ENCODE results near the gene FAM234B.

- no peak for TF ChIP-seq ZNF384 (IDR thresholded peaks at IDR 0.05)
- no peak for TF ChIP-seq ELF4 (IDR thresholded peaks at IDR 0.05)
- TF ChIP-seq FOXK2 (IDR thresholded peaks at IDR 0.05): no peak
- no peak for TF ChIP-seq SP1 (IDR thresholded peaks at IDR 0.05)
- no peak for TF ChIP-seq NFRKB (IDR thresholded peaks at IDR 0.05)
- no peak for TF ChIP-seq BHLHE40 (IDR thresholded peaks at IDR 0.05; ENCODE audit: borderline replicate concordance)
- no peak for TF ChIP-seq CTBP1 (IDR thresholded peaks at IDR 0.05; ENCODE audit: borderline replicate concordance)
- TF ChIP-seq TARDBP (IDR thresholded peaks at IDR 0.05): no peak
- no peak for TF ChIP-seq ARNT (IDR thresholded peaks at IDR 0.05)
- TF ChIP-seq FOXM1 (IDR thresholded peaks at IDR 0.05; ENCODE audit: borderline replicate concordance): no peak
- TF ChIP-seq FOXA1 (IDR thresholded peaks at IDR 0.05): no peak
- no peak for TF ChIP-seq PKNOX1 (IDR thresholded peaks at IDR 0.05)
- TF ChIP-seq SUZ12 (IDR thresholded peaks at IDR 0.05): no peak
Observed at GRCh38 chr12:13093191-13093847, 49.1 kb downstream of the FAM234B start.

All from HEK293T (cell line).